Osteoblast (primary cell): ENCODE data around the gene NID1. TPM values are rescaled to one million over a fixed set of nuclear protein-coding genes. Genes with fewer than 3 reads are reported as not detected.
"Not testable (repeated sequence)": the region's sequence is repeated elsewhere in the genome, so short reads cannot be mapped to it uniquely, and the experiment has no call there.

Source experiments
- DNase-seq: peaks from one replicate; pipeline ENCODE4 v3.0.0; 2011; ENCODE audit warnings: low spot score, mixed read lengths; ENCODE audit not compliant: insufficient read length; ENCODE audit errors: missing footprints
- H2AFZ ChIP-seq: 2 replicates; pipeline ENCODE4 v1.6.0; 2011; ENCODE audit warnings: mild to moderate bottlenecking, low read length
- H3K27ac ChIP-seq: 2 replicates; pipeline ENCODE4 v1.5.1; 2011; ENCODE audit warnings: mild to moderate bottlenecking, low read depth, low read length, moderate library complexity
- H3K27me3 ChIP-seq: 2 replicates; pipeline ENCODE4 v1.6.0; 2012; ENCODE audit warnings: mild to moderate bottlenecking, control low read depth, inconsistent platforms, low read length, moderate library complexity; ENCODE audit not compliant: insufficient read depth
- H3K36me3 ChIP-seq: 2 replicates; pipeline ENCODE4 v1.5.1; 2011; ENCODE audit warnings: mild to moderate bottlenecking, low read length, control low read depth, moderate library complexity; ENCODE audit not compliant: insufficient read depth
- H3K4me1 ChIP-seq: 2 replicates; pipeline ENCODE4 v1.5.1; 2011; ENCODE audit warnings: mild to moderate bottlenecking, low read length, control low read depth, moderate library complexity; ENCODE audit not compliant: insufficient read depth
- H3K4me2 ChIP-seq: 2 replicates; pipeline ENCODE4 v1.6.0; 2011; ENCODE audit warnings: mild to moderate bottlenecking, low read length; ENCODE audit not compliant: insufficient read depth
- H3K4me3 ChIP-seq: fragments of 200-600 bp; sonication (generic); 3 replicates; pipeline ENCODE4 v1.5.1; 2012; ENCODE audit warnings: mild to moderate bottlenecking, low read length, inconsistent platforms; ENCODE audit not compliant: insufficient read depth
- H3K79me2 ChIP-seq: 2 replicates; pipeline ENCODE4 v1.6.0; 2012; ENCODE audit warnings: mild to moderate bottlenecking, low read length, control low read depth, inconsistent platforms; ENCODE audit not compliant: insufficient read depth
- H3K9me3 ChIP-seq: 2 replicates; pipeline ENCODE4 v1.5.1; 2011; ENCODE audit warnings: low read depth, low read length, control low read depth
- H4K20me1 ChIP-seq: 2 replicates; pipeline ENCODE4 v1.6.0; 2012; ENCODE audit warnings: mild to moderate bottlenecking, low read length, control low read depth; ENCODE audit not compliant: insufficient read depth
- total RNA-seq: library from RNA; depleted of rRNA; stranded (reverse); fragments of >200 nt; gene quantifications from 2 replicates; pipeline ENCODE4 v1.2.3, GENCODE V29; 2012
- TF ChIP-seq, protein P1 (sequence below): IDR thresholded peaks from 2 replicates; pipeline ENCODE4 v1.5.1; 2011; ENCODE audit warnings: mild to moderate bottlenecking, low read depth, low read length, moderate library complexity; ENCODE audit errors: extremely low read depth

The NID1 gene
- total RNA-seq, 1 donor: 40.2 TPM

DNA sequence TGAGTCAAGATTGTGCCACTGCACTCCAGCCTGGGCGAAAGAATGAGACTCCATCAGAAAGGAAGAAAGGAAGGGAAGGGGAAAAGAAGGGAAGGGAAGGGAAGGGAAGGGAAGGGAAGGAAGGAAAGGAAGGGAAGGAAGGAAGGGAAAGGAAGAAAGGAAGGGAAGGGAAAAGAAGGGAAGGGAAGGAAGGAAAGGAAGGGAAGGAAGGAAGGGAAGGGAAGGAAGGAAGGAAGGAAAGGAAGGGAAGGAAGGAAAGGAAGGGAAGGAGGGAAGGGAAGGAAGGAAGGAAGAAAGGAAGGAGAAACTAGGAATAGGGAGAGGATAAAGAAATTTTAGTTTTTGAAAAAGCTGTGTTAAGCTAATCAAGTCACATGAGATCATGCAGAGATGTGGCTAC is 33.4 kb upstream of the NID1 start:
- no peak overlapping the region for H2AFZ ChIP-seq
- peaks cover 3% of the 10 kb centered on the region for H3K9me3 ChIP-seq
- H3K27ac ChIP-seq: no peak overlapping the region
- no peak for DNase-seq
- no peaks in the 10 kb centered on the region for H3K79me2 ChIP-seq
- H3K4me3 ChIP-seq: no peak overlapping the region
- H3K27me3 ChIP-seq: peaks cover 10% of the 10 kb centered on the region
- no peak overlapping the region for H3K4me2 ChIP-seq
- H4K20me1 ChIP-seq: no peaks in the 10 kb centered on the region
- TF ChIP-seq, protein P1, sequence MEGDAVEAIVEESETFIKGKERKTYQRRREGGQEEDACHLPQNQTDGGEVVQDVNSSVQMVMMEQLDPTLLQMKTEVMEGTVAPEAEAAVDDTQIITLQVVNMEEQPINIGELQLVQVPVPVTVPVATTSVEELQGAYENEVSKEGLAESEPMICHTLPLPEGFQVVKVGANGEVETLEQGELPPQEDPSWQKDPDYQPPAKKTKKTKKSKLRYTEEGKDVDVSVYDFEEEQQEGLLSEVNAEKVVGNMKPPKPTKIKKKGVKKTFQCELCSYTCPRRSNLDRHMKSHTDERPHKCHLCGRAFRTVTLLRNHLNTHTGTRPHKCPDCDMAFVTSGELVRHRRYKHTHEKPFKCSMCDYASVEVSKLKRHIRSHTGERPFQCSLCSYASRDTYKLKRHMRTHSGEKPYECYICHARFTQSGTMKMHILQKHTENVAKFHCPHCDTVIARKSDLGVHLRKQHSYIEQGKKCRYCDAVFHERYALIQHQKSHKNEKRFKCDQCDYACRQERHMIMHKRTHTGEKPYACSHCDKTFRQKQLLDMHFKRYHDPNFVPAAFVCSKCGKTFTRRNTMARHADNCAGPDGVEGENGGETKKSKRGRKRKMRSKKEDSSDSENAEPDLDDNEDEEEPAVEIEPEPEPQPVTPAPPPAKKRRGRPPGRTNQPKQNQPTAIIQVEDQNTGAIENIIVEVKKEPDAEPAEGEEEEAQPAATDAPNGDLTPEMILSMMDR: no peak
- H3K36me3 ChIP-seq: no peaks in the 10 kb centered on the region
- no peaks in the 10 kb centered on the region for H3K4me1 ChIP-seq

DNA sequence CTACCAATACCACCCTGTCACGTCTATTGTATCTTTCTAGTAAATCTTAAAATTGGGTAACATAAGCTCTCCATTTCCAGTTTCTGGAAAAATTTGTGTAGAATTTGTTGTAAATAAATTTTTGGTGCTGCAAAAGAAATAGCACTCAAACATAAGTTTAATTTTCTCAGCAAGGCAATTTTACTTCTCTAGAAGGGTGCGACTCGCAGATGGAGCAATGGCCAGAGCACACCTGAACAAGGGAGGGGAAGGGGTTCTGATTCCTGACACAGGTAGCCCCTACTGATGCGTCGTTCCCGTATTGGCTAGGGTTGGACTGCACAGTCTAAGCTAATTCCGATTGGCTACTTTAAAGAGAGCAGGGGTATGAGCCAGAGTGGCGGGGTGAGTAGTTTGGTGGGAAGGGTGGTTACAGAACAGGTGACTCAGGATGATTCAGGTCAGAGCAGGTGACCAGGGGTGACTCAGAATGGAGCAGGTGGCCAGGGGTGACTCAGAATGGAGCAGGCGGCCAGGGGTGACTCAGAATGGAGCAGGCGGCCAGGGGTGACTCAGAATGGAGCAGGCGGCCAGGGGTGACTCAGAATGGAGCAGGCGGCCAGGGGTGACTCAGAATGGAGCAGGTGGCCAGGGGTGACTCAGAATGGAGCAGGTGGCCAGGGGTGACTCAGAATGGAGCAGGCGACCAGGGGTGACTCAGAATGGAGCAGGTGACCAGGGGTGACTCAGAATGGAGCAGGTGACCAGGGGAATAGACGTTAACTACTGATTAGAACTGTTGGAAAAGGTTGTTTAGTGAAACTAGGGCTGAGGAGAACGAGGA is 32.0 kb upstream of the NID1 start:
- not testable (repeated sequence) for H4K20me1 ChIP-seq, H3K79me2 ChIP-seq, DNase-seq, H3K27ac ChIP-seq, H3K4me1 ChIP-seq, H3K36me3 ChIP-seq, H3K4me2 ChIP-seq, H2AFZ ChIP-seq, H3K4me3 ChIP-seq, H3K9me3 ChIP-seq, H3K27me3 ChIP-seq

DNA sequence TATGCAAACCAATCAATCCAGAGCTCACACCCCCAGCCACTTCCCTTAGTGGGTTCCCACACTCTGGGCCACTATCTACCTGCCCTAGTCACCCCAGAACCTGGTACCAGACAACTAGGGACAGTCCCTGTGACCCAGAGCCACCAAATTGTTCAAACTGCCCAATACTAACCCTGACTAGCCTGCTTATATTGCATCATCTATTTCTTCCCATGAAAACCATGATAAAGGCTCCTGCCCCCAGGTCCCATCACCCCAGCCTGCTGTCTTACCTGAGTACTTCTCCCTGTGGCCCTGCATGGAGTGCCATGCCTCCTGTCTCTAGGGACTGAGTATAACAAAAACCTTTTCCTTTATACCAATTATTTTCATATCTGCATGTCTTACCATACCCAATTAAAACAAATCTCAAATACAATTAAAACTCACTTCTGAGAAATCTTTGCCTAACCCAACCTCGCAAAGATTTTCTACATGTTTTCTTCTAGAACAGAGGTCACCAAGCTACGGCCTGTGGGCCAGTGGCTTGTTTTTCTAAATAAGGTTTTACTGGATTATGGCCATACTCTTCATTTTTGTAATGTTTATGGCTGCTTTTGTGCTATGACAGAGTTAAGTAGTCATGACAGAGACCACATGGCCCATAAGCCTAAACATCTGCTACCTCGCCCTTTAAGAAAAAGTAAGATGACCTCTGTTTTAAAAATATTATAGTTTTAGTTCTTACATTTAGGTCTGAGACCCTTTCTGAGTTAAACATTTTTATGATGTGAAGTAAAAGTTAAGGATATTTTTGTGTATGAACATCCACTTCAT is 31.0 kb upstream of the NID1 start:
- Histone ChIP-seq H4K20me1 (no peaks in the 10 kb centered on the region), H2AFZ (no peak overlapping the region), H3K4me1 (no peaks in the 10 kb centered on the region), H3K4me3 (no peak overlapping the region), H3K4me2 (no peak overlapping the region), H3K27ac (no peak overlapping the region), H3K27me3 (peaks cover 10% of the 10 kb centered on the region), H3K9me3 (peaks cover 3% of the 10 kb centered on the region), H3K79me2 (no peaks in the 10 kb centered on the region), H3K36me3 (no peaks in the 10 kb centered on the region)
- TF ChIP-seq, protein P1: no peak
- no peak for DNase-seq

DNA sequence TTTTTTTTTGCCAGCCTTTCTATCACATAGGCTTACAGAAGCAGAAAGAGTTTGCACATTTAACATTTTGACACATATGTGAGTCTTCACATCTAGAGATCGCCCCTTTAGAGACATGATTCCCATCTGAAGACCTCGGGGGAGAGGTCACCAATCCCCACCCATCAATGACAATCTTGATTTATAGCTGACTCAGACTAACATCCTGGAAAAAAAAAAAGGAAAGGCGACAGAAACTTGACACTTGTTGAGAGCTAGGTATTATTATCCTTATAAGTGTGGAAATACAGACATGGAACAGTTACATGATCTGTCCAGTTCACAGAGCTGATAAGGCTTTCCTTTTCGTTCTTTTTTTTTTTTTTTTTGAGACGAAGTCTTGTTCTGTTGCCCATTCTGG is 28.0 kb upstream of the NID1 start:
- Histone ChIP-seq H3K27me3 (no peaks in the 10 kb centered on the region), H3K9me3 (peaks cover 3% of the 10 kb centered on the region)
- TF ChIP-seq, protein P1: no peak

More for the DNA sequence above, 28.0 kb upstream of the NID1 start:
- Histone ChIP-seq H2AFZ (no peak overlapping the region), H3K27ac (no peak overlapping the region), H3K36me3 (no peaks in the 10 kb centered on the region), H3K4me2 (no peak overlapping the region), H3K4me1 (no peaks in the 10 kb centered on the region), H3K79me2 (no peaks in the 10 kb centered on the region), H4K20me1 (no peaks in the 10 kb centered on the region), H3K4me3 (no peak overlapping the region)
- no peak for DNase-seq
